HG02588 (cell line): ENCODE results near the gene COL5A2.

Source experiments
- ATAC-seq: cut with Tn5 transposase; IDR thresholded peaks from one replicate; pipeline ENCODE4 v1.9.1; 2021; ENCODE audit warnings: mild to moderate bottlenecking, moderate library complexity; ENCODE audit not compliant: unreplicated experiment

COL5A2 gene

GRCh38 chr2:189010536-189010935 is 169.0 kb downstream of the COL5A2 start:
- no peak for ATAC-seq

- no peak for ATAC-seq
These were observed 170.9 kb downstream of the COL5A2 start for GRCh38 chr2:189008555-189009262.

GRCh38 chr2:189002079-189002478 is 177.5 kb downstream of the COL5A2 start:
- ATAC-seq: no peak

GRCh38 chr2:189000221-189000620 is 179.3 kb downstream of the COL5A2 start:
- ATAC-seq: no peak

GRCh38 chr2:188997263-188997662 is 182.3 kb downstream of the COL5A2 start:
- no peak for ATAC-seq

- no peak for ATAC-seq
These were observed 186.3 kb downstream of the COL5A2 start for GRCh38 chr2:188993247-188993646.

GRCh38 chr2:188986839-188987238 is 192.7 kb downstream of the COL5A2 start:
- no peak for ATAC-seq

- no peak for ATAC-seq
These were observed 194.9 kb downstream of the COL5A2 start for GRCh38 chr2:188984680-188985079.

GRCh38 chr2:188984065-188984491 is 195.5 kb downstream of the COL5A2 start:
- no peak for ATAC-seq

GRCh38 chr2:188983427-188984064 is 196.0 kb downstream of the COL5A2 start:
- ATAC-seq: no peak
